ENCODE results near the gene CYB5RL.

DNA sequence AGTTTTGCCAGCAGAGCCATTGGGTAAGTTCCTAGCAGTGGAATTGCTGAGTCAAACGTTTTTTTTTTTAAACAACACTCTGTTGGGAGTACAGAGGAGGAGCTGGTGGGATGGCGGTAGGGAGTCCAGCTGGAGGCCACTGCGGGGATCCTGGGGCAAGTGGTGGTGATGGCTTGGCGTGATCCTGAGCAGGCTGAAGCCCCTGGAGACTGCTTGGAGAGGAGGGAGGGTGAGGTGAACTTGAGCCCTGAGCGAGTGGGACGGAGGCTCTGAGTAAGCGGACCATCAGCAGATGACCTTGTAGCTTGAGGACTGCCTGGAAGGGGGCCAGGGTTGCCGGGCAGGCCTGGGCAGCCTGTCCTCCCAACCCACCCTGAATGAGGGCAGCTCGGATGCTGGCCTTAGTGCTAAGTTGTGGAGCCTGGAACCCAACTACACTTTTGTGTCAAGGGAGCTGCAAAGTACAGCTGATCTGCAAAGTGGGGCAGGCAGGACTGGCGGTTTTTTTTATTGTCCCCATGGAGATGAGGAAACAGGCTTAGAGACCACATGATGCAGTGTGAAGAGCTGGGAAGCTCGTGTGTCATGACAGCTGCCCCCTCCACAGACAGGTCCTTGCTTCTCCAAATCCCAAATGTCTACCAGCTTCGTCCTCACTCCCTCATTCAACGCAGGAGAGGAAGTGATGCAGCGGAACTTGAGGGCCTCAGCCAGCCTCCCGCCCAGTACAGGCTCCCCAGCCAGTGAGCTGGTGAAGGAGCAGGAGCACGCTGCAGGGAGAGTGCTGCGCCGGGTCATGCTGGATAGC lies 20.4 kb upstream of the CYB5RL start:
- TF ChIP-seq TAF1 (IDR thresholded peaks at IDR 0.05; ENCODE audit: borderline replicate concordance, low read depth, low read length) (no peak), MEF2A (IDR thresholded peaks at IDR 0.05; ENCODE audit: borderline replicate concordance, low read depth) (no peak), EP300 (IDR thresholded peaks at IDR 0.05; ENCODE audit: borderline replicate concordance in 1 of 2, low read depth in 1 of 2, low read length in 1 of 2) (no peak), ELF1 (IDR thresholded peaks at IDR 0.05) (no peak), EZH2phosphoT487 (IDR thresholded peaks at IDR 0.05; ENCODE audit: borderline replicate concordance, low read depth) (no peak), CHD2 (IDR thresholded peaks at IDR 0.05; ENCODE audit: low read length, partially characterized antibody) (no peak), SIN3A (IDR thresholded peaks at IDR 0.05; ENCODE audit: borderline replicate concordance, low read depth, low read length) (no peak), YY1 (IDR thresholded peaks at IDR 0.05; ENCODE audit: low read depth) (no peak), REST (IDR thresholded peaks at IDR 0.05; ENCODE audit: low read depth, low read length) (no peak)
- TF ChIP-seq, protein P1, sequence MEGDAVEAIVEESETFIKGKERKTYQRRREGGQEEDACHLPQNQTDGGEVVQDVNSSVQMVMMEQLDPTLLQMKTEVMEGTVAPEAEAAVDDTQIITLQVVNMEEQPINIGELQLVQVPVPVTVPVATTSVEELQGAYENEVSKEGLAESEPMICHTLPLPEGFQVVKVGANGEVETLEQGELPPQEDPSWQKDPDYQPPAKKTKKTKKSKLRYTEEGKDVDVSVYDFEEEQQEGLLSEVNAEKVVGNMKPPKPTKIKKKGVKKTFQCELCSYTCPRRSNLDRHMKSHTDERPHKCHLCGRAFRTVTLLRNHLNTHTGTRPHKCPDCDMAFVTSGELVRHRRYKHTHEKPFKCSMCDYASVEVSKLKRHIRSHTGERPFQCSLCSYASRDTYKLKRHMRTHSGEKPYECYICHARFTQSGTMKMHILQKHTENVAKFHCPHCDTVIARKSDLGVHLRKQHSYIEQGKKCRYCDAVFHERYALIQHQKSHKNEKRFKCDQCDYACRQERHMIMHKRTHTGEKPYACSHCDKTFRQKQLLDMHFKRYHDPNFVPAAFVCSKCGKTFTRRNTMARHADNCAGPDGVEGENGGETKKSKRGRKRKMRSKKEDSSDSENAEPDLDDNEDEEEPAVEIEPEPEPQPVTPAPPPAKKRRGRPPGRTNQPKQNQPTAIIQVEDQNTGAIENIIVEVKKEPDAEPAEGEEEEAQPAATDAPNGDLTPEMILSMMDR (IDR thresholded peaks at IDR 0.05): no peak
- TF ChIP-seq, protein P2, sequence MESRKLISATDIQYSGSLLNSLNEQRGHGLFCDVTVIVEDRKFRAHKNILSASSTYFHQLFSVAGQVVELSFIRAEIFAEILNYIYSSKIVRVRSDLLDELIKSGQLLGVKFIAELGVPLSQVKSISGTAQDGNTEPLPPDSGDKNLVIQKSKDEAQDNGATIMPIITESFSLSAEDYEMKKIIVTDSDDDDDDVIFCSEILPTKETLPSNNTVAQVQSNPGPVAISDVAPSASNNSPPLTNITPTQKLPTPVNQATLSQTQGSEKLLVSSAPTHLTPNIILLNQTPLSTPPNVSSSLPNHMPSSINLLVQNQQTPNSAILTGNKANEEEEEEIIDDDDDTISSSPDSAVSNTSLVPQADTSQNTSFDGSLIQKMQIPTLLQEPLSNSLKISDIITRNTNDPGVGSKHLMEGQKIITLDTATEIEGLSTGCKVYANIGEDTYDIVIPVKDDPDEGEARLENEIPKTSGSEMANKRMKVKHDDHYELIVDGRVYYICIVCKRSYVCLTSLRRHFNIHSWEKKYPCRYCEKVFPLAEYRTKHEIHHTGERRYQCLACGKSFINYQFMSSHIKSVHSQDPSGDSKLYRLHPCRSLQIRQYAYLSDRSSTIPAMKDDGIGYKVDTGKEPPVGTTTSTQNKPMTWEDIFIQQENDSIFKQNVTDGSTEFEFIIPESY (IDR thresholded peaks at IDR 0.05; ENCODE audit: borderline replicate concordance, low read depth): no peak

Measured in SK-N-SH (cell line).